ENCODE results near the gene NRIP2. TPM values are rescaled to one million over a fixed set of nuclear protein-coding genes. Genes with fewer than 3 reads are reported as not detected.

The NRIP2 gene
- total RNA-seq, 4 donors from 2014 or later: 1.3 to 5.2 (median 2.0) TPM; not detected in 1

DNA sequence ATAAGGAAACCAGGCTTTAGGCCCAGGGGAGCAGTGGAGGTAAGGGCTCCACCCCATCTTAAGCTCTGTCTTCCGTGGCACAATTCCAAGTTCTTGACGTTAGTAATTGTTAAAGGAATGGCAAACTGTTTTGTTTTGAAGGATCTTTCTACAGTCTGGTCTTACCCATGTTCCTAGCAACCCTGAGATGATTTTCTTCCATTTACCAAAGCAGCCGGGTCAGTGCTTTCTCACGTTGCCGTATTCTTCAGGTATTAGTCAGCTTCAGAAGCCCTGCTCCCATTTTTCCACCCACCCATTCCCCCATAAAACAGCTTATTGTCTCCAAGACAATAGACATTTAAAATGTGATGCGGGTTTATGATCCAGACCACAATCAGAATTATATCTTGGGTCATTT lies 10.3 kb downstream of the NRIP2 start:
- intact Hi-C loops (cut with DNase I; ENCODE audit: low total_unique reads) (no loop called here), in situ Hi-C loops (cut with MboI; ENCODE audit: low sequenced_read_pairs in 4 of 4) (no loop called here)
- no peak for TF ChIP-seq POLR2A (IDR thresholded peaks at IDR 0.05)
- TF ChIP-seq, protein P1, sequence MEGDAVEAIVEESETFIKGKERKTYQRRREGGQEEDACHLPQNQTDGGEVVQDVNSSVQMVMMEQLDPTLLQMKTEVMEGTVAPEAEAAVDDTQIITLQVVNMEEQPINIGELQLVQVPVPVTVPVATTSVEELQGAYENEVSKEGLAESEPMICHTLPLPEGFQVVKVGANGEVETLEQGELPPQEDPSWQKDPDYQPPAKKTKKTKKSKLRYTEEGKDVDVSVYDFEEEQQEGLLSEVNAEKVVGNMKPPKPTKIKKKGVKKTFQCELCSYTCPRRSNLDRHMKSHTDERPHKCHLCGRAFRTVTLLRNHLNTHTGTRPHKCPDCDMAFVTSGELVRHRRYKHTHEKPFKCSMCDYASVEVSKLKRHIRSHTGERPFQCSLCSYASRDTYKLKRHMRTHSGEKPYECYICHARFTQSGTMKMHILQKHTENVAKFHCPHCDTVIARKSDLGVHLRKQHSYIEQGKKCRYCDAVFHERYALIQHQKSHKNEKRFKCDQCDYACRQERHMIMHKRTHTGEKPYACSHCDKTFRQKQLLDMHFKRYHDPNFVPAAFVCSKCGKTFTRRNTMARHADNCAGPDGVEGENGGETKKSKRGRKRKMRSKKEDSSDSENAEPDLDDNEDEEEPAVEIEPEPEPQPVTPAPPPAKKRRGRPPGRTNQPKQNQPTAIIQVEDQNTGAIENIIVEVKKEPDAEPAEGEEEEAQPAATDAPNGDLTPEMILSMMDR (IDR thresholded peaks at IDR 0.05 in 4 of 5, conservative IDR thresholded peaks at IDR 0.05 in 1 of 5): no peak
- ATAC-seq (no peak), DNase-seq (no peak)
- no peaks in the 10 kb centered on the region for H3K27me3 ChIP-seq
- H3K27ac ChIP-seq: no peak overlapping the region
- no peak overlapping the region for H3K4me3 ChIP-seq
- peaks cover 0 to 93% of the 10 kb centered on the region in 2 donors for H3K36me3 ChIP-seq
- H3K9me3 ChIP-seq: no peaks in the 10 kb centered on the region
- no peaks in the 10 kb centered on the region for H3K4me1 ChIP-seq

DNA sequence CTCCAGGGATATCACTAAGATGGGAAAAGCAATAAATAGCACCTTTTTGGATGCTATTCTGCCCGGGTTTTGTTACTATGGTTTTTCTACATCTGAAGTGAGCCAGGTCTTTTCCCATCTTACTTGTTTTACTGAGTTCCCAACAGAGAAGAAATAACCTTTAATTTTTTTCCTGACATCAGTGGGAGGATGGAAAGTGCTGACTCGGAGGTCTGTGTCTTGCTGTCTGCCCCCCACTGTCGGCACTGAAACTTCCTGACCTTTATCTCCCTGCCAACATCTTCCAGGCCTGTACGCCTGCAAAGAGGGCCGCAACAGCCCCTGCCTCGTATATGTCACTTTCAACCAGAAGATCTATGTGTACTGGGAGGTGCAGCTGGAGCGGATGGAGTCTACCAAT lies 11.4 kb downstream of the NRIP2 start:
- in situ Hi-C loops (cut with MboI; ENCODE audit: low sequenced_read_pairs in 4 of 4): no loop called here
- no peak for DNase-seq
- Histone ChIP-seq H3K4me3 (no peak overlapping the region), H3K9me3 (no peaks in the 10 kb centered on the region), H3K4me1 (no peaks in the 10 kb centered on the region), H3K36me3 (peaks cover 0 to 97% of the 10 kb centered on the region in 2 donors), H3K27ac (no peak overlapping the region), H3K27me3 (no peaks in the 10 kb centered on the region)
- intact Hi-C loops (cut with DNase I; ENCODE audit: low total_unique reads): no loop called here
- TF ChIP-seq, protein P1 (IDR thresholded peaks at IDR 0.05 in 4 of 5, conservative IDR thresholded peaks at IDR 0.05 in 1 of 5): no peak
- TF ChIP-seq POLR2A (IDR thresholded peaks at IDR 0.05): no peak
- no peak for ATAC-seq

DNA sequence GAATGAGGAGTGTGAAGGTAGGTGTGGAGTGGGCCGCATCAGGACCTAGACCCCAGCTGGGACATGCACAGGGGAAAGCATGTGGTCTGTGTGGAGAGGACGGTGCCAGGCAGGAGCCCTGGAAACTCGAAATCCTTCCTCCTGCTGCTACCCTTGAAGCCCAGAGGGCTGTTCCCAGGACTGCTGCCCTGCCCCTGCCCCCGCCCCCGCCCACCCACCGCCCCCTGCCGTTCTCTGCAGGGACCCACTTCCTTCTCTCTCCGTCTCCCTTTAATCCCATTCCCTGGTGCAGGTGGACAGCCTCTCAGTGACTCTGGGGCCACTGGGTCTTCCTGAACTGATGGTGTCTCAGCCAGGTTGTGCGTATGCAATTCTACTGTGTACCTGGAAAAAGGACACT lies 14.4 kb downstream of the NRIP2 start:
- ATAC-seq (no peak), DNase-seq (no peak)
- TF ChIP-seq POLR2A (IDR thresholded peaks at IDR 0.05): no peak
- TF ChIP-seq, protein P1 (IDR thresholded peaks at IDR 0.05 in 4 of 5, conservative IDR thresholded peaks at IDR 0.05 in 1 of 5): no peak
- Histone ChIP-seq H3K36me3 (peaks cover 0 to 85% of the 10 kb centered on the region in 2 donors), H3K9me3 (no peaks in the 10 kb centered on the region), H3K27me3 (no peaks in the 10 kb centered on the region), H3K4me3 (no peak overlapping the region), H3K27ac (no peak overlapping the region), H3K4me1 (no peaks in the 10 kb centered on the region)
- in situ Hi-C loops (cut with MboI; ENCODE audit: low sequenced_read_pairs in 4 of 4): no loop called here
- intact Hi-C loops (cut with DNase I; ENCODE audit: low total_unique reads): no loop called here

DNA sequence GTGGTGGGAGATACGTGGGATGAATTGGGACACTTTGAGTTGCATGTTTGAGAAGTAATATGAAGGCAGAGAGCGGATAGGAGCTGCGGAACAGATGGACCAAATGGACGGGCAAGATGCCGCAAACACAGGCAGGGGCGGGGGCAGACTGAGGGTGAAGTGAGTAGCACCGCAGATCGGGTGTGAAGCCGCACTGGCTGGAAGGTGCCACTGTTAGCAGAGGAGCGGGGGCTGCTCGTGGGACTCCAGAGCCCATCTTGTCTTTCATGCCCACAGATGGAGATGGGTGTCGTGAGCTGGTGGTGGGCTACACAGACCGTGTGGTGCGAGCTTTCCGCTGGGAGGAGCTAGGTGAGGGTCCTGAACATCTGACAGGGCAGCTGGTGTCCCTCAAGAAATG lies 15.0 kb downstream of the NRIP2 start:
- Histone ChIP-seq H3K27ac (no peak overlapping the region), H3K36me3 (peaks cover 0 to 83% of the 10 kb centered on the region in 2 donors), H3K4me1 (no peaks in the 10 kb centered on the region), H3K9me3 (no peaks in the 10 kb centered on the region), H3K27me3 (no peaks in the 10 kb centered on the region), H3K4me3 (no peak overlapping the region)
- TF ChIP-seq, protein P1 (IDR thresholded peaks at IDR 0.05 in 4 of 5, conservative IDR thresholded peaks at IDR 0.05 in 1 of 5): no peak
- no peak for TF ChIP-seq POLR2A (IDR thresholded peaks at IDR 0.05)
- DNase-seq (no peak), ATAC-seq (no peak)
- intact Hi-C loops (cut with DNase I; ENCODE audit: low total_unique reads) (no loop called here), in situ Hi-C loops (cut with MboI; ENCODE audit: low sequenced_read_pairs in 4 of 4) (no loop called here)

Measured in gastrocnemius medialis (tissue), 4 donors.